GM23248 (cell line): Measurements from ENCODE around the gene ASAP2. TPM values are rescaled to one million over a fixed set of nuclear protein-coding genes. Genes with fewer than 3 reads are reported as not detected.
A peak's percentile ranks its signal among the peaks of the same experiment; 100 is the strongest.

Source experiments
- DNase-seq: peaks from one replicate; pipeline ENCODE4 v3.0.0-alpha.2; 2015
- H2AFZ ChIP-seq: fragments of 200-600 bp; sonication (generic); 2 replicates; pipeline ENCODE4 v1.6.1; 2016; ENCODE audit warnings: antibody characterized with exemption
- H3F3A ChIP-seq: fragments of 200-600 bp; sonication (generic); 2 replicates; pipeline ENCODE4 v1.6.1; 2016; ENCODE audit warnings: mild to moderate bottlenecking, antibody characterized with exemption, mixed run types; ENCODE audit not compliant: insufficient read depth
- H3K27ac ChIP-seq: fragments of 200-600 bp; sonication (generic); 2 replicates; pipeline ENCODE4 v1.5.1; 2016; ENCODE audit warnings: mild to moderate bottlenecking
- H3K27me3 ChIP-seq: fragments of 200-600 bp; sonication (generic); replicated peaks from 2 replicates; pipeline ENCODE4 v1.6.1; 2016; ENCODE audit warnings: mild to moderate bottlenecking; ENCODE audit not compliant: insufficient read depth
- H3K36me3 ChIP-seq: fragments of 200-600 bp; sonication (generic); 2 replicates; pipeline ENCODE4 v1.6.1; 2016; ENCODE audit warnings: low read depth, mild to moderate bottlenecking
- H3K4me1 ChIP-seq: fragments of 200-600 bp; sonication (generic); 2 replicates; pipeline ENCODE4 v1.6.1; 2016; ENCODE audit warnings: mild to moderate bottlenecking; ENCODE audit not compliant: insufficient read depth
- H3K4me2 ChIP-seq: fragments of 200-600 bp; sonication (generic); one replicate; pipeline ENCODE4 v1.6.1; 2016; ENCODE audit warnings: mild to moderate bottlenecking; ENCODE audit not compliant: unreplicated experiment
- H3K4me3 ChIP-seq: fragments of 200-600 bp; sonication (generic); 2 replicates; pipeline ENCODE4 v1.5.1; 2016; ENCODE audit warnings: mild to moderate bottlenecking
- H3K79me2 ChIP-seq: fragments of 200-600 bp; sonication (generic); 2 replicates; pipeline ENCODE4 v1.6.1; 2016; ENCODE audit warnings: mild to moderate bottlenecking; ENCODE audit not compliant: insufficient read depth
- H3K9ac ChIP-seq: fragments of 200-600 bp; sonication (generic); 2 replicates; pipeline ENCODE4 v1.6.1; 2016; ENCODE audit warnings: mild to moderate bottlenecking
- H3K9me2 ChIP-seq: fragments of 200-600 bp; sonication (generic); 2 replicates; pipeline ENCODE4 v1.6.1; 2016; ENCODE audit warnings: mixed run types, mild to moderate bottlenecking, moderate library complexity; ENCODE audit not compliant: insufficient read depth
- H3K9me3 ChIP-seq: fragments of 200-600 bp; sonication (generic); one replicate; pipeline ENCODE4 v1.6.1; 2017; ENCODE audit warnings: low read depth
- H4K20me1 ChIP-seq: fragments of 200-600 bp; sonication (generic); 2 replicates; pipeline ENCODE4 v1.6.0; 2016; ENCODE audit not compliant: insufficient read depth
- EZH2 ChIP-seq: fragments of 200-600 bp; sonication (generic); IDR thresholded peaks from 2 replicates; pipeline ENCODE4 v1.6.1; 2018; ENCODE audit warnings: antibody characterized with exemption, mild to moderate bottlenecking; ENCODE audit not compliant: insufficient read depth, poor library complexity, severe bottlenecking
- EZH2phosphoT487 ChIP-seq: fragments of 200-600 bp; sonication (generic); IDR thresholded peaks from 2 replicates; pipeline ENCODE4 v1.6.1; 2018; ENCODE audit warnings: antibody characterized with exemption, moderate library complexity, mild to moderate bottlenecking, low read depth; ENCODE audit not compliant: insufficient read depth
- WGBS, 2 experiments: methylation state at CpG; one replicate each; pipeline ENCODE4 v1.1.6; 2015 to 2017; ENCODE audit warnings: low lambda C conversion rate in 2 of 2, low coverage in 1 of 2; ENCODE audit errors: missing lambda C conversion rate in 2 of 2; 5-methylcytosine and 5-hydroxymethylcytosine counted together
- in situ Hi-C: fragments of 300-500 bp; cut with MboI; formaldehyde crosslinking; loops from 2 replicates; pipeline ENCODE4 v1.15.0; 2020
- polyA plus RNA-seq: library from polyadenylated mRNA; unstranded; fragments of >200 nt; fragmentation: Nextera tagmentation; extraction: Ambion mirVana; gene quantifications from 2 replicates; pipeline ENCODE4 v1.2.1, GENCODE V29; 2016
- total RNA-seq: library from RNA; depleted of rRNA; stranded (reverse); fragments of >200 nt; shearing (Covaris generic); gene quantifications from 2 replicates; pipeline ENCODE4 v1.2.3, GENCODE V29; 2014

ASAP2 gene
- total and polyA plus RNA-seq, 2 experiments from 2014 or later, result 8.8 to 49.6 TPM

DNA sequence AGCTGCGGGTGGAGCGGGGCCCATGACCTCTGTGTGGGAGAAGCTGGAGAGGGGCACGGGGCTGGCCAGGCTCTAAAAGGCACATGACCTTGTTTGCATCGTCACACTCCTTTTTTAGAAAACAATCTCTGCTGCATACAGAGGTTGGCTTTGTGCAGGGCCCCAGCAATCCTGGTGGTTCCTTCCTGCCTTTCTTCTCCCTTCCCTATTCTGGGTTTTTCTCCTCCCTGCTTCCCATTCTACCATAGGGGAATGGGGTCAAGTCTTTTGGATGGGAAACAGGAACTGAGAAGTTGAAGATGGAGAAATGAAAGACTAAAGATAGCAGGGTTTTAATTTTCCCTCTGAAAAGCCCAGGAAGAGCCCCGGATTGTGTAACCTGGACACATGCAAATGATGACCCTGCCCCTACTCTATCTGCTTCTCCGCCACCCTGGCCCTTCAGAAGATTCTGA is 53.9 kb downstream of the ASAP2 start:
- H3K36me3 ChIP-seq, result no peaks in the 10 kb centered on the region
- peak overlapping the region; percentile 70 for H3K9ac ChIP-seq
- H4K20me1 ChIP-seq, result no peaks in the 10 kb centered on the region
- peaks cover 93% of the 10 kb centered on the region for H3K4me1 ChIP-seq
- 78 to 80% methylated on average over 6 of the region's 6 CpGs for WGBS, 2 experiments
- no peaks in the 10 kb centered on the region for H3K27me3 ChIP-seq
- H3F3A ChIP-seq, result peaks cover 66% of the 10 kb centered on the region
- peak overlapping the region; percentile 76 for H3K27ac ChIP-seq
- DNase-seq, result no peak
- TF ChIP-seq EZH2, result no peak
- no peak for TF ChIP-seq EZH2phosphoT487
- no peaks in the 10 kb centered on the region for H3K9me2 ChIP-seq
- H3K4me3 ChIP-seq, result no peak overlapping the region
- H2AFZ ChIP-seq, result no peak overlapping the region
- H3K79me2 ChIP-seq, result peaks cover 100% of the 10 kb centered on the region
- H3K9me3 ChIP-seq, result no peaks in the 10 kb centered on the region
- H3K4me2 ChIP-seq, result peak overlapping the region; percentile 53
- in situ Hi-C loops, result no loop called here

- DNase-seq, result peak; percentile 77
- Histone ChIP-seq H3K27ac (peak overlapping the region; percentile 76), H3K27me3 (no peaks in the 10 kb centered on the region), H3K9ac (peak overlapping the region; percentile 70), H3K79me2 (peaks cover 100% of the 10 kb centered on the region), H4K20me1 (no peaks in the 10 kb centered on the region), H3K9me2 (no peaks in the 10 kb centered on the region), H3K4me3 (0 out of 2 replicates have a peak overlapping the region, but pooled peaks have one; percentile 25), H3K9me3 (no peaks in the 10 kb centered on the region), H2AFZ (no peak overlapping the region; the same call in 1 of the 2 replicates), H3K4me1 (peaks cover 89% of the 10 kb centered on the region), H3F3A (peaks cover 65% of the 10 kb centered on the region), H3K4me2 (peak overlapping the region; percentile 53), H3K36me3 (no peaks in the 10 kb centered on the region)
- in situ Hi-C loops, result no loop called here
- WGBS, 2 experiments, result 33 to 38% methylated on average over 5 to 6 of the region's 6 CpGs
- TF ChIP-seq EZH2phosphoT487 (no peak), EZH2 (no peak)
Measured at GRCh38 chr2:9261231-9261883, 54.7 kb downstream of the ASAP2 start.

DNA sequence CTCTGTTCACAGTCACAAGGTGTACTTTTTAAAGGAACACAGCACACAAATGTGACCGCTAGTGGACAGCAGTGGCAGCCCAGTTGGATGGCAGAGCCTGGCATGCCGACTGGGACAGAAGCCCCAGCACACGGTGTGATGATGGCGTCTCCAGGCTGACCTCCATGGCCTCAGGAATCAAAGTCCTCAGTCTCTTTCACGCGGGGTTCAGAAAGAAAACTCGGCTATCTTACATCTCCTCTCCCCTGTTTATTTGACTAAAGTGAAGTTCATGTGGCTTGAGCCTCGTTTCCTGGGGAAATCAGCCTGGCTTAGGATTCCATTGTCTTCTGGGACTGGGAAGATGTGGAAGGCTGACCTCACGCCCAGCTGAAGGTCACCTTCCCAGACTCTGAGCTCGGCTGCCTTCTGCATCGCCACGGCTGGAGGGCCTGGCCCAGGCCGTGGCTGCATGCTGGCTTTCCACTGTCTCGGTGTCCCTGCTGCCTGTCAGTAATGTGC is 56.1 kb downstream of the ASAP2 start:
- no peaks in the 10 kb centered on the region for H3K36me3 ChIP-seq
- H3K4me2 ChIP-seq, result peak overlapping the region; percentile 54
- no peak overlapping the region for H2AFZ ChIP-seq
- peak overlapping the region; percentile 36 for H3K4me3 ChIP-seq
- no peaks in the 10 kb centered on the region for H3K9me2 ChIP-seq
- peaks cover 81% of the 10 kb centered on the region for H3K4me1 ChIP-seq
- in situ Hi-C loops, result no loop called here
- 63 to 64% methylated on average over 14 of the region's 14 CpGs for WGBS, 2 experiments
- H4K20me1 ChIP-seq, result no peaks in the 10 kb centered on the region
- H3K79me2 ChIP-seq, result peaks cover 100% of the 10 kb centered on the region
- TF ChIP-seq EZH2 (no peak), EZH2phosphoT487 (no peak)
- peaks cover 62% of the 10 kb centered on the region for H3F3A ChIP-seq
- H3K27ac ChIP-seq, result peak overlapping the region; percentile 76
- DNase-seq, result peak; percentile 19
- no peaks in the 10 kb centered on the region for H3K9me3 ChIP-seq
- H3K9ac ChIP-seq, result peak overlapping the region; percentile 71
- H3K27me3 ChIP-seq, result no peaks in the 10 kb centered on the region

DNA sequence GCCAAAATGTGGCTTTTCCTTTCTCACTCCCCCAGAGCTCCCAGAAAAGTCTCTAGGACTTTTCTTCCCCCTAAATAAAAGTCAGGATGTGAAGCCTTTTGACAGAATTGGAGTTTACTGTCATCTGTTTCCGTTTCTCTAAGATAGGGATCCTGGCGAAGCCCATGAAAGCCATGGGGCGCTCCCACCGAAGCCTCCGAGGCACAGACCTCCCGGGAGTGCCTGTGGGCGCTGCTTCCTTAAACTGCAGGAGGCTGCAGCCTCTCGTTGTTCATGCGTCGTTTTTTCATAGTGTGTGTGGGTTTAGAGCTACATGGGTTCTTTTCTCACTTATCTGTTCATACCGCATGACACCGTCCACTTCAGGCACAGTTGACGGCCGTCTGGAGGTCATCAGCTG is 56.8 kb downstream of the ASAP2 start:
- Histone ChIP-seq H3K4me2 (peak overlapping the region; percentile 54), H3K9me3 (no peaks in the 10 kb centered on the region), H3K79me2 (peaks cover 100% of the 10 kb centered on the region), H3K36me3 (no peaks in the 10 kb centered on the region), H3F3A (peaks cover 55% of the 10 kb centered on the region), H4K20me1 (no peaks in the 10 kb centered on the region), H3K27ac (peak overlapping the region; percentile 76), H3K27me3 (no peaks in the 10 kb centered on the region), H3K9ac (peak overlapping the region; percentile 71), H2AFZ (no peak overlapping the region), H3K9me2 (no peaks in the 10 kb centered on the region), H3K4me3 (peak overlapping the region; percentile 36), H3K4me1 (peaks cover 75% of the 10 kb centered on the region)
- 35 to 41% methylated on average over 14 of the region's 14 CpGs for WGBS, 2 experiments
- DNase-seq, result peak; percentile 54
- in situ Hi-C loops, result no loop called here
- TF ChIP-seq EZH2phosphoT487, result no peak
- no peak for TF ChIP-seq EZH2
